ENCODE data around the gene PROCA1.

DNA sequence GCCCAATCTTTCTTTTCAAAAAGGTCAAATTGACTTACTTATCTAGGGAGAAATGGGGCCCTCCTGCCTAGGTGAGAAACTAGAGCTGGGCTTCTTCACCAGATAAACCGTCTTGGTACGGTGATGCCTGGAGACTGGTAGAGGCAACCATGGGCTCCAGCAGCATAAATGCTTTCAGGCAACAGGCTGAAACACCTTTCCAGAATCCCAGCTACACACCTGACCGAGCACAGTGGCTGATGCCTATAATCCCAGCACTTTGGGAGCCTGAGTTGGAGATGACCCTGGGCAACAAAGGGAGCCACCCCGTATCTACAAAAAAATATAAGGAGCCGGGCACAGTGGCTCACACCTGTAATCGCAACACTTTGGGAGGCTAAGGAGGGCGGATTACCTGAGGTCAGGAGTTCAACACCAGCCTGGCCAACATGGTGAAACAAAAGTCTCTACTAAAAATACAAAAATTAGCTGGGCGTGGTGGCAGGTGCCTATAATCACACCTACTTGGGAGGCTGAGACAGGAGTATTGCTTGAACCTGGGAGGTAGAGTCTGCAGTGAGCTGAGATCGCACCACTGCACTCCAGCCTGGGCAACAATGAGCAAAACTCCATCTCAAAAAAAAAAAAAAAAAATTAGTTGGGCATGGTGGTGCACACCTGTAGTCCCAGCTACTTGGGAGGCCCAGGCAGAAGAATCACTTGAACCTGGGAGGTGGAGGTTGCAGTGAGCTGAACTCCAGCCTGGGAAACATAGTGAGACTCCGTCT is 40.1 kb upstream of the PROCA1 start:
- TF ChIP-seq, protein P1, sequence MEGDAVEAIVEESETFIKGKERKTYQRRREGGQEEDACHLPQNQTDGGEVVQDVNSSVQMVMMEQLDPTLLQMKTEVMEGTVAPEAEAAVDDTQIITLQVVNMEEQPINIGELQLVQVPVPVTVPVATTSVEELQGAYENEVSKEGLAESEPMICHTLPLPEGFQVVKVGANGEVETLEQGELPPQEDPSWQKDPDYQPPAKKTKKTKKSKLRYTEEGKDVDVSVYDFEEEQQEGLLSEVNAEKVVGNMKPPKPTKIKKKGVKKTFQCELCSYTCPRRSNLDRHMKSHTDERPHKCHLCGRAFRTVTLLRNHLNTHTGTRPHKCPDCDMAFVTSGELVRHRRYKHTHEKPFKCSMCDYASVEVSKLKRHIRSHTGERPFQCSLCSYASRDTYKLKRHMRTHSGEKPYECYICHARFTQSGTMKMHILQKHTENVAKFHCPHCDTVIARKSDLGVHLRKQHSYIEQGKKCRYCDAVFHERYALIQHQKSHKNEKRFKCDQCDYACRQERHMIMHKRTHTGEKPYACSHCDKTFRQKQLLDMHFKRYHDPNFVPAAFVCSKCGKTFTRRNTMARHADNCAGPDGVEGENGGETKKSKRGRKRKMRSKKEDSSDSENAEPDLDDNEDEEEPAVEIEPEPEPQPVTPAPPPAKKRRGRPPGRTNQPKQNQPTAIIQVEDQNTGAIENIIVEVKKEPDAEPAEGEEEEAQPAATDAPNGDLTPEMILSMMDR (IDR thresholded peaks at IDR 0.05): no peak
- TF ChIP-seq POLR2A (IDR thresholded peaks at IDR 0.05): no peak
